ENCODE measurements around the gene AK8. TPM values are rescaled to one million over a fixed set of nuclear protein-coding genes. Genes with fewer than 3 reads are reported as not detected.

Gene AK8
- total RNA-seq, 1 donor from 2014 or later: 0.46 TPM

DNA sequence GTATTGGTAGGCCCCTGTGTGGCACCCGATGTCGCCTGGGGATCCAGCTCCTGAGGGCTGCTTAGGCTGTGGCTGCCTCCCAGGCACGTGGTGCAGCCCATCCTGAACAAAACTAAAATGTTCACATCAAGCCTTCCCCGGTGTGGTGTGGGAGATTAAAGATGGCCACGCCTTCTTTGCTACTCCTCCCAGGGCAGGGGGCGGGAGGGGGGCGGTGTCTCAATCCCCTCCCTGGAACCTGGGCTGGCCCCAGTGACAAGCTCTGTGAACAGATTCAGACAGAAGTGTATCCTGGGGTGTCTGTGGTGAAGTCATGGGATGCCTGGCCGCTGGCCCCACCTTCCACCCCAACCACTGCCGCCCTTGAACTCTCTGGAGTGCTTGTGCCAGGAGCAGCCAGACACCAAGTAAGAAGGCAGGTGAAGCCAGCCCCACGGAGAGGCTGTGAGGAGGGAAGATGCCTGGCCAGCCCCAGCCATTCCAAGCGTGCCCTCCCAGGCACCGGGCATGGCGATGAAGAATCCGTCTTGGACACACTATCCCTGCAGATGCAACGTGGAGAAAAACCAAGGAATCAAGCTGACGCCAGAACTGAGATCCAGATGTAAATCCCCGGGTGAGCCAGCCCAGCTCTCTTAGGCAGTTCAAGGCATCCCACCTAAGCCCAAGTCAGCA is 75.8 kb downstream of the AK8 start:
- DNase-seq (ENCODE audit: low read depth): no peak
- H3K4me3 ChIP-seq (ENCODE audit: low read depth, low read length): no peak overlapping the region
- TF ChIP-seq, protein P1, sequence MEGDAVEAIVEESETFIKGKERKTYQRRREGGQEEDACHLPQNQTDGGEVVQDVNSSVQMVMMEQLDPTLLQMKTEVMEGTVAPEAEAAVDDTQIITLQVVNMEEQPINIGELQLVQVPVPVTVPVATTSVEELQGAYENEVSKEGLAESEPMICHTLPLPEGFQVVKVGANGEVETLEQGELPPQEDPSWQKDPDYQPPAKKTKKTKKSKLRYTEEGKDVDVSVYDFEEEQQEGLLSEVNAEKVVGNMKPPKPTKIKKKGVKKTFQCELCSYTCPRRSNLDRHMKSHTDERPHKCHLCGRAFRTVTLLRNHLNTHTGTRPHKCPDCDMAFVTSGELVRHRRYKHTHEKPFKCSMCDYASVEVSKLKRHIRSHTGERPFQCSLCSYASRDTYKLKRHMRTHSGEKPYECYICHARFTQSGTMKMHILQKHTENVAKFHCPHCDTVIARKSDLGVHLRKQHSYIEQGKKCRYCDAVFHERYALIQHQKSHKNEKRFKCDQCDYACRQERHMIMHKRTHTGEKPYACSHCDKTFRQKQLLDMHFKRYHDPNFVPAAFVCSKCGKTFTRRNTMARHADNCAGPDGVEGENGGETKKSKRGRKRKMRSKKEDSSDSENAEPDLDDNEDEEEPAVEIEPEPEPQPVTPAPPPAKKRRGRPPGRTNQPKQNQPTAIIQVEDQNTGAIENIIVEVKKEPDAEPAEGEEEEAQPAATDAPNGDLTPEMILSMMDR (conservative IDR thresholded peaks at IDR 0.05; ENCODE audit: low read depth, low read length): no peak

DNA sequence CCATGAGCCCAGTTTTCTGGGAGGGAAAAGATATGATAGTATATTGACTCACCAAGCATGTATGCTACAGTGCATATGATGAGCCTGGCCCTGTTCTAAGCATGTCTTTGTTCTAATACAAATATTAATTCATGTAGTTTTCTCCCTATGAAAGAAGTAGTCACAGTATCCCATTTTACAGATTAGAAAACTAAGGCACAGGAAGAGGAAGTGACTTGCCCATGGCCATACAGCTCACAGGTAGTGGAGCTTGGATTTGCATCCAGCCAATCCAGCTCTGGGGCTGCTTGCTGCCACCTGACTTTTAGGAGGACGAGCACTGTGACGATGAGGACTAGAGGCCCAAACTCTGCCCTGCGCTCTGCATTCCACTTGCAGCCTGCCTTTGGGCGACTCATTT is 76.4 kb downstream of the AK8 start:
- TF ChIP-seq, protein P1 (conservative IDR thresholded peaks at IDR 0.05; ENCODE audit: low read depth, low read length): no peak
- no peak for DNase-seq (ENCODE audit: low read depth)
- H3K4me3 ChIP-seq (ENCODE audit: low read depth, low read length): no peak overlapping the region

DNA sequence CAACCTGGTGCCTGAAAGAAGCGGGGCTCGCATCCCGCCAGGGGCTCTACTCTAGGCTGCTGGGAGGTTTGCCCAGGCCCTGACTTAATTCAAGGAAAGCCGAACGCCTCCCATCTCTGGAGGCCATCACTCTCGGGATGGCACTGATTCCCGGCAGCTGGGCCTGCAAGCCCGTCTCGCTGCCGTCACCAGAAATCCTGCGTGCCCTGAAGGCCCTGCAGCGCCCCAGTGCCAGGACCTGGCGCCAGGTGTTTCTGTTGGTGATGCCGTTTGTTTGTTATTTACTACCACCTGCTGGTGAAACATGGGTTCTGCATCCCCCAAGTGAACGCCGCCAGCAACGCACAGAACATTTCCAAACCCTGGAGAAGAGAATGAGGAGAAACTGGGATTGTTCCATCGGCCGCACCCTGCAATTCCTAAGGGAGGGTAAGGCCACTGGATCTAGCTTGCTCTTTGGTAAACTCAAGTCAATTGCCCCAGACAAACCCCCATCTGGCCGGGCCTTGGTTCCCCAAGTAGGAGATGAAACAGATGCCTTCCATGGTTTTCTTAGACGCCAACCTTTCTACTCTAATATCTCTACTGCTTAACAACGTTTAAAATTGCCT is 77.9 kb downstream of the AK8 start:
- no peak for DNase-seq (ENCODE audit: low read depth)
- TF ChIP-seq, protein P1 (conservative IDR thresholded peaks at IDR 0.05; ENCODE audit: low read depth, low read length): peak; percentile 86
- no peak overlapping the region for H3K4me3 ChIP-seq (ENCODE audit: low read depth, low read length)

DNA sequence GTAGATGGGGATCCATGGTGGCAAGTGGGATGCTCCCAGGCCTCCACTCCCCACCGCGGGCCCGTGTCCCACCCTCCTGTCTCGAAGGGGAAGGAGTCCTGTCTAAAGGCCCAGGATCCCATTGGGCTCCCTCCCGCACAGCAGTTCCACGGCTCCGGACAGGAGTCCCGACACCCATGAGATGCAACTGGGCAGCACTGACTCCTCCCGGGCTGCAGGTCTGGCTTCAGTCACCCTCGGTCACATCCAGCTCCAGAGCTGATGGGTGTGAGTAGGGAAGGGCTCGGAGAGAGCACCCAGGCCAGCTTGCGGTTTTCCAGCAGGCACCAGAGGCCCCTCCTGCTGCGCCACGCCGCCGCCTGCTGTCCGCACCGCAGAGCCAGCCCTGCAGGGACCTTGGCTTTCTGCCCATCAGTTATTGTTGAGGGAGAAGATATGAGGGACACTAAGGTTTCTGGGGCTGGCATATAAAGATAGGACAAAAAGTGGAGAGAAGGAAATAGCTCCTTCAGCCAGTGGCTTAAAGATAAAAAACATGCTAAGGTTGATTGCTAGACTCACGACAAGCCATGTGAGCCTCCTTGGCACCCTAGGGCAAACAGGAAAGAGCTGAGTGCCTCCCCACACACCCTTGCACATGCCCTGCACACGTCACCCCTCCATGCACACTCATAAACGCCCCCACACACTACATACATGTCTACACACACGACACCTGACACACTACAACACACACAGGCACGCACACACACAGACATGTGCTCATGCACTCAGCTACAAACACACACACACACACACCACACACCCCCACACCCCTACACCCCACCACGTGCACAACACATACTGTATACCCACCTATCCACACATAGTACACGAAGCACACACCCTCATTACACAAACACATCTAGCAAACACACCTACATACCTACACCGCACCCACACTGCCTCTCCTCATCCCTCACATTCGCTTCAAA is 79.0 kb downstream of the AK8 start:
- TF ChIP-seq, protein P1 (conservative IDR thresholded peaks at IDR 0.05; ENCODE audit: low read depth, low read length): no peak
- no peak overlapping the region for H3K4me3 ChIP-seq (ENCODE audit: low read depth, low read length)
- DNase-seq (ENCODE audit: low read depth): no peak

DNA sequence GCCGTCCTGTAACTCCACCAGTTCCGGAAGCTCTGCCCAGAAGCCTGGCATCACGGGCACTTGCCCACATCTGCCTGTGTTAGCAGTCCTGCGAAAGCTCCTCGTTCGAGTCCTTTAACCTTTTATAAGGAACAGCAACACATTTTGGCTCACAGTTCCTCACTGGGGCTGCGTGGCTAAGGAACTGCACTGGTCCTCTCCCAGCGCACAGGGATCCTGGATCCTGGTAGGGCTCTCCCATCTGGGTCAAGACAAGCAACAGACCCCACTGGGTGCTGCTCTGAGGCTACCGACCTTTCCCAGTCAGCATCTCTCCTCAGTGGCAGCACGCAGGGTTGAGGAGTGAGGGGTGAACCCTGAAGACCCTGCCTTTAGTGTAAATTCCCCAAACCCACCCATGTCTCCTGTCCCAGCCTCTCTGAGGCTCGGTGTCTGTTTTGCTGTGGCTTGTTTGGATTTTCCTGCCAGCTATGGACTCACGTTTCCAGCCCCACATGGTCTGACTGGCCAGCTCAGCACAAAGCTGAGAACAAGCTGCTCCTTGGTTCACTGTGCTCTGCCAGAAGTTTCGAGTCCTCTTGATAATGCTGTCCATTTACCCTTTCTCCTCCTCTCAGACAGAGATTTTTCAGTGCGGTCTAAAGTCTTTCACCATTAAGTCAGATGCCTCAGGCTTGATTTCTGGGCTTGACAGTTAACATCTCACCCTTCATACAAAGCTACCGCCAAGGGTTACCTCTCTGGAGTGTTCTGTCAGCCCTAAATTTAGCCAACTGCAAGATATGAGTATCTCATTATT is 80.0 kb downstream of the AK8 start:
- DNase-seq (ENCODE audit: low read depth): no peak
- TF ChIP-seq, protein P1 (conservative IDR thresholded peaks at IDR 0.05; ENCODE audit: low read depth, low read length): no peak
- H3K4me3 ChIP-seq (ENCODE audit: low read depth, low read length): no peak overlapping the region

DNA sequence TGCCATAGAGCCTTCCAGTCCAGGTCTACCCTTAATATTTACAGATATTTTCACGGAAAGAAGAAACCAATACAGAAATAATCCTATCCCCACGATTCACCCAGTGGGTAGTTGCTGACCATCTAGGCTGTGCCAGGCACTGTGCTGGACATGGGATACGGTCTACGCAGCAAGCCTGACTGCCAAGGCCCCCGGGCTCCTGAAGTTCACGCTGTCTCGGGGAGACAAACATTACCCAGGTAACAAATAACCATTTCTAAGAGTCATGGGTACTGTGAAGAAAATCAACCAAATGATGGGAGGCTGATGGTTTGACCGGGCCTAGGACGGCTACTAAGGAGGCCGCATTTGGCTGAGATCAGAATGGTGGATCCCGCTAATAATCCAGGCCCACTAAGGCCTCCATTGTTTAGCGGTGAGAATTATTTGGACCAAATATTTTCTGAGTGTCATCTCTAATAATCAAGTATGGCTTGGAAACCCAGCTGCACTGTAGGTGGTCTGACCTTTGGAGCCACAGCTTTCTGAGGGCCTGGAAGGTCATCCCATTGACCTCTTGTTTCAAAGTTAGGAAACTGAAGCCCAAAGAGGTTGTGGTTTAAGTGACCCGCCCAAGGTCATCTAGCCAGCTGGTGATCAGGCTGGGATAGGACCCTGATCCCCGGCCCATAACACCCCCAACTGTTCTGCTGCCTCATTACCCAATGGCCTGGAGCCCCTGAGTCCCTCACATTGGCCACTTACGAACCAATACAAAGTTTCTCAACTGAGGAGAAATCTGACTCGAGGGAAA is 82.4 kb downstream of the AK8 start:
- TF ChIP-seq, protein P1 (conservative IDR thresholded peaks at IDR 0.05; ENCODE audit: low read depth, low read length): no peak
- no peak for DNase-seq (ENCODE audit: low read depth)
- H3K4me3 ChIP-seq (ENCODE audit: low read depth, low read length): no peak overlapping the region
